Astrocyte of the spinal cord (primary cell): ENCODE data around the gene ERICH3.

Experiments used
- DNase-seq: peaks from one replicate; pipeline ENCODE4 v3.0.0; 2011; ENCODE audit warnings: low read depth, low spot score
- H3K4me3 ChIP-seq: 2 replicates; pipeline ENCODE4 v1.5.1; 2011; ENCODE audit warnings: low read depth, mild to moderate bottlenecking, low read length, moderate library complexity
- CTCF ChIP-seq: IDR thresholded peaks from 2 replicates; pipeline ENCODE4 v1.5.1; 2012; ENCODE audit warnings: low read depth, mild to moderate bottlenecking, low read length, inconsistent platforms
- in situ Hi-C: cut with HindIII; loops from 2 replicates; pipeline ENCODE4 v1.10.0; 2017; ENCODE audit warnings: low sequenced_read_pairs

ERICH3 gene

GRCh38 chr1:74623716-74624115 is 49.9 kb downstream of the ERICH3 start:
- no peak for DNase-seq
- TF ChIP-seq CTCF, result no peak
- no peak overlapping the region for H3K4me3 ChIP-seq
- in situ Hi-C loops, result no loop called here

GRCh38 chr1:74620242-74620641 is 53.4 kb downstream of the ERICH3 start:
- H3K4me3 ChIP-seq, result no peak overlapping the region
- no peak for DNase-seq
- TF ChIP-seq CTCF, result no peak
- in situ Hi-C loops, result no loop called here

- in situ Hi-C loops, result no loop called here
- H3K4me3 ChIP-seq, result no peak overlapping the region
- no peak for DNase-seq
- TF ChIP-seq CTCF, result no peak
Observed at GRCh38 chr1:74618974-74619373, 54.6 kb downstream of the ERICH3 start.

GRCh38 chr1:74613894-74614293 is 59.7 kb downstream of the ERICH3 start:
- in situ Hi-C loops, result no loop called here
- DNase-seq, result no peak

GRCh38 chr1:74611887-74612286 is 61.7 kb downstream of the ERICH3 start:
- TF ChIP-seq CTCF, result no peak
- H3K4me3 ChIP-seq, result no peak overlapping the region
- DNase-seq, result no peak
- in situ Hi-C loops, result no loop called here

More at GRCh38 chr1:74613894-74614293, 59.7 kb downstream of the ERICH3 start:
- no peak overlapping the region for H3K4me3 ChIP-seq
- no peak for TF ChIP-seq CTCF

- in situ Hi-C loops, result no loop called here
- DNase-seq, result no peak
- H3K4me3 ChIP-seq, result no peak overlapping the region
- no peak for TF ChIP-seq CTCF
Observed at GRCh38 chr1:74610961-74611360, 62.6 kb downstream of the ERICH3 start.

GRCh38 chr1:74609810-74610371 is 63.7 kb downstream of the ERICH3 start:
- no peak for DNase-seq
- in situ Hi-C loops, result no loop called here
- H3K4me3 ChIP-seq, result no peak overlapping the region
- TF ChIP-seq CTCF, result no peak
